Testis (tissue), 2 donors: ENCODE data around the gene ATP13A4.

ENCODE experiments used
- POLR2A ChIP-seq: fragments of 450-650 bp; IDR thresholded peaks from one replicate; pipeline ENCODE4 v1.6.1; 2017; ENCODE audit warnings: antibody characterized with exemption, mild to moderate bottlenecking, moderate library complexity
- TF ChIP-seq, protein P1 (sequence below), 3 experiments: fragments of 450-650 bp in 2 of 3; fragments of 200-600 bp in 1 of 3; sonication (generic) in 1 of 3; IDR thresholded peaks; one replicate each; pipeline ENCODE4 v1.5.1; 2016 to 2019; ENCODE audit warnings: antibody characterized with exemption in 3 of 3, mild to moderate bottlenecking in 2 of 3, moderate library complexity in 1 of 3

DNA sequence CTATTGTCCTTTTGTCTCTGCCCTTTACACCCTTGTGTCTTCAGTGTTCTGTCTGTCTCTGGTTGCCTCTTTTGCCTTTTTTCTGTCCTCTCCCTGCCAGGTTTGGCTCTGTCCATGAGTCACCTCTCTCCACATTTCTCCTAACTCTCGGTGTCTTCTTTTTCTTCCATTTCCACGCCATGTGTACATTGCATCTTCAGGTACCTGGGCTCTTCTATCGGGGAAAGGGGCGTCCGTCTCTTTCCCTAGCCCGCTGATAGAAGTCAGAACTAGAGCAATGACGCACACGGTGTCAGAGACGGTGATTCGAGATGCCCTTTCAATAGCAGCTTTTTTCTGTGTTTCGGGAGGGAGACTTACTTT, 39.0 kb upstream of the ATP13A4 start:
- TF ChIP-seq, protein P1, sequence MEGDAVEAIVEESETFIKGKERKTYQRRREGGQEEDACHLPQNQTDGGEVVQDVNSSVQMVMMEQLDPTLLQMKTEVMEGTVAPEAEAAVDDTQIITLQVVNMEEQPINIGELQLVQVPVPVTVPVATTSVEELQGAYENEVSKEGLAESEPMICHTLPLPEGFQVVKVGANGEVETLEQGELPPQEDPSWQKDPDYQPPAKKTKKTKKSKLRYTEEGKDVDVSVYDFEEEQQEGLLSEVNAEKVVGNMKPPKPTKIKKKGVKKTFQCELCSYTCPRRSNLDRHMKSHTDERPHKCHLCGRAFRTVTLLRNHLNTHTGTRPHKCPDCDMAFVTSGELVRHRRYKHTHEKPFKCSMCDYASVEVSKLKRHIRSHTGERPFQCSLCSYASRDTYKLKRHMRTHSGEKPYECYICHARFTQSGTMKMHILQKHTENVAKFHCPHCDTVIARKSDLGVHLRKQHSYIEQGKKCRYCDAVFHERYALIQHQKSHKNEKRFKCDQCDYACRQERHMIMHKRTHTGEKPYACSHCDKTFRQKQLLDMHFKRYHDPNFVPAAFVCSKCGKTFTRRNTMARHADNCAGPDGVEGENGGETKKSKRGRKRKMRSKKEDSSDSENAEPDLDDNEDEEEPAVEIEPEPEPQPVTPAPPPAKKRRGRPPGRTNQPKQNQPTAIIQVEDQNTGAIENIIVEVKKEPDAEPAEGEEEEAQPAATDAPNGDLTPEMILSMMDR (IDR thresholded peaks at IDR 0.05): no peak
- no peak for TF ChIP-seq POLR2A
